ENCODE data around the gene DCUN1D3. TPM values are rescaled to one million over a fixed set of nuclear protein-coding genes. Genes with fewer than 3 reads are reported as not detected.
"Not testable (repeated sequence)": the region's sequence is repeated elsewhere in the genome, so short reads cannot be mapped to it uniquely, and the experiment has no call there.

The DCUN1D3 gene
- total RNA-seq, 2 donors from 2014 or later = 15.6 to 27.4 TPM

GRCh38 chr16:20812510-20812909, 87.6 kb downstream of the DCUN1D3 start:
- ATAC-seq = no peak
- intact Hi-C loops (cut with DNase I) = no loop called here
- no peak for DNase-seq

- no peak for ATAC-seq
- DNase-seq = no peak
- intact Hi-C loops (cut with DNase I) = no loop called here
These were observed 88.2 kb downstream of the DCUN1D3 start for GRCh38 chr16:20811889-20812439.

GRCh38 chr16:20807862-20808261, 92.3 kb downstream of the DCUN1D3 start:
- ATAC-seq (no peak), DNase-seq (no peak)
- intact Hi-C loops (cut with DNase I) = no loop called here

- peak; percentile 96 to 97 for ATAC-seq
- DNase-seq = peak; percentile 92
- intact Hi-C loops (cut with DNase I) = no loop called here
These were observed 93.7 kb downstream of the DCUN1D3 start, which contains the start of the genes ERI2 and REXO5 for GRCh38 chr16:20806168-20807050. TSS of gene ERI2 (minus strand) at chr16:20806472. CDS start at chr16:20806430, 42 bp downstream. TSS of gene REXO5 (plus strand) at chr16:20806527. CDS start at chr16:20806954, 427 bp downstream.

- peak in 1 of 2 donors; percentile 4 for ATAC-seq
- intact Hi-C loops (cut with DNase I); DNase-seq: not testable (repeated sequence)
These were observed 94.4 kb downstream of the DCUN1D3 start for GRCh38 chr16:20805684-20806167.

Other genes starting within 250 kb of the DCUN1D3 start
- gene ACSM1, start 202.7 kb downstream of the DCUN1D3 start, total RNA-seq = not detected
- gene THUMPD1, start 158.5 kb downstream of the DCUN1D3 start, total RNA-seq = 10 to 100 TPM; 17.3 to 20.3 TPM
- 10 to 100 TPM in 1 of 2 donors, 1 to 10 TPM in 1; 8.9 to 11.8 TPM for gene ACSM3, start 136.3 kb downstream of the DCUN1D3 start, total RNA-seq
- gene ERI2, start 93.9 kb downstream of the DCUN1D3 start, total RNA-seq = 10 to 100 TPM in 1 of 2 donors, 1 to 10 TPM in 1; 7.2 to 10.9 TPM
- 1 to 10 TPM; 2.3 to 3.5 TPM for gene REXO5, start 93.8 kb downstream of the DCUN1D3 start, total RNA-seq
- gene LYRM1, start 413 bp upstream of the DCUN1D3 start, total RNA-seq = 10 to 100 TPM; 32.6 TPM

Measured in left cardiac atrium (tissue), 4 donors.